ENCODE results near the gene ZNF407. TPM values are rescaled to one million over a fixed set of nuclear protein-coding genes. Genes with fewer than 3 reads are reported as not detected.

The ZNF407 gene
- total RNA-seq, 1 experiment from 2014 or later, result 5.7 TPM

DNA sequence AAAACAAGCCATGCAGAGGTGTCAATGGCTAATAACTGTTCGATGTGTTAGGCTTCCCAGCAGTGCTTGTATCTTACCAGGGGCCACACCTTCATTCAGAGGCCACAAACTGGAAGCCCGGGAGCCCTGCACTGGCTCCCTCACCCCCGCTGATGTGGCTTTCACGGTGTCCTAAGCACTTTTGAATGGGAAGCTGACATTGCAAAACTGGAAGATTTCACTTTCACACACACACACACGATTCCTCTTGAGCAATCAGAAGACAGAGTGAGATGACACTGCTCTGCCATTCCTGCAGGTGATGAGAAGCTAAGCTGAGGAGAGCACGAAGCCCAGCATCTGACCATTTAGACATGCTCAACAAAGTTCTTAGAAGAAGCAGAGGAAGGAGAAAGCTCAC lies 8.6 kb upstream of the ZNF407 start:
- DNase-seq (ENCODE audit: low spot score), result no peak

- no peak for DNase-seq (ENCODE audit: low spot score)
Observed at GRCh38 chr18:74589811-74590210, 7.9 kb upstream of the ZNF407 start.

DNA sequence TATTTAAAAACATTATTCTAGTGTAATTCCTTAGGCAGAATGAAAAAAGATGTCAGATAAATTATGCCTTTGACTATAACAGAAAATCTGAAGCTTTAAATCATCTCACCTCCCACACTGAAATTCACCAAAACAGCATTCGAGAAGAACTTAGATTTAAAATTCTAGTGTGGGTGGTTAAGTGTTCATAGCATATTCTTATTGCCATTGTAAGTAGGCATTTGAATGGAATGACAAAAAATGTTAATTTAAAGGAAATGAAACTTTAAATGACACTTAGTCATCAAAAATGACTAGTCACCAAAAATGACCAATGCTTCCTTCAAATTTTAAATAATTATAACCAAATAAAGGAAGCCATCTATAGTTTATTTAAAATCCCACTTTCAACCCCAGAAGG lies 7.0 kb upstream of the ZNF407 start:
- DNase-seq (ENCODE audit: low spot score), result no peak

GRCh38 chr18:74595431-74595830 lies 2.2 kb upstream of the ZNF407 start:
- no peak for DNase-seq (ENCODE audit: low spot score)

DNA sequence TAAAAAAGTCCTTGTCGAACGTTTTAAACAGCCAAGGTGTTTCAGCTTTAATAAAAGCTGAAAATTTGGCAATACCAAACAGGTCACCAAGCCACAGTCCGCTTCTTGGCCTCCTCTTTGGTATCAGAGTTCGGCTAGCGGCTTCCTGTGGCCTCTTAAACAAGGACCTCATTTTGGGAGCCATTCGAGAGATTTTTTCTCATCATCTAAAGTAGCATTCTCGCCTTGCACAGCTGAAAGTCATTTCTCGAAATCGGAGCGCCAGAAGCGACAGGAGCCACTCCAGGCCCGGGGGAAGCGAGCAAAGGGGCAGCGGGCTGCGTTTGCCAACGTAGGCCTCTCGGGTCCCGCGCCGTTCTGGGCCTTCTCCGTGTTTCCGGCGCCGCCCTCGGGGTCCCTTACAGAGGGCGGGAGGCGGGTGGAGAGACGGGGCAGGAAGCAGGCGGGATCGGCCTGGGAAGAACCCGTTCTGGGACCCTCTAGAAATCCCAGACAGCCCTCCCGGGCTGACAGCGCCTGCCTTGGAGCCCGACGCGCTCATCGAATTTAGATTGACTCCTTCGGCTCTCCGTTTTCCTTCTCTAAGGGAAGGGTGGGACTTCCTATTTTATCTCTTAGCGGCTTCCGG lies 522 bp upstream of the ZNF407 start:
- DNase-seq (ENCODE audit: low spot score), result no peak

DNA sequence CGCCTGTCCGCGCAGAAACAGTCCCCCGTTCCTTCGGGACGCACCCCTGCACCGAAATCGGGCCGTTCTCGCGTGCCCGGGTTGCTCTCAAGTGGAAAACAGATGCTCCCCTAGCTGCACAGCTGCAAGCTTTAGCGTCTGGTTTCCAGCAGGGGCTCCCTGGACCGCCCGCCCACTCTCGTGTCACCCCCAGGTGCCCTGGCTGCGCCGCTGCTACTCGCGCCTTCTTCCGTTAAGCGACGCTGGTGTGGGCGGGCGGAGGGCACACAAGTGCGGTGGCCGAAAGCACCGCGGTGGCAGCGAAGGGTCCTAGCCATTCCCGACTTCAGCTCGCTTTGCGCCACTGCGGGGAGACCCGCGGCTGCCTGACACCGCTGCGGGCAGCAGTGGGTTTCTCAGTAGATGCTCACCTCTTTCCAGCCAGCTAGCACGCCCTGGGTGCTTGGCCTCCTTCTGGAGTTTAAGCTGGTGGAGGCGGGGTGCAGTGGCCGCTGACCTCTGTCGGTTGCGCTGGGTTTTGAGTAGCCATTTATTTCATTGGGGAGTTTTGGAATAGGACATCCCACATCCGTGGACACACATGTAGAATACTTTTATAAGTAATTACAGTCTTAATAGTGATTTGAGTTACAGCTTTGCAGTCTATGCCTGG lies 806 bp downstream of the ZNF407 start:
- DNase-seq (ENCODE audit: low spot score), result peak; percentile 4

DNA sequence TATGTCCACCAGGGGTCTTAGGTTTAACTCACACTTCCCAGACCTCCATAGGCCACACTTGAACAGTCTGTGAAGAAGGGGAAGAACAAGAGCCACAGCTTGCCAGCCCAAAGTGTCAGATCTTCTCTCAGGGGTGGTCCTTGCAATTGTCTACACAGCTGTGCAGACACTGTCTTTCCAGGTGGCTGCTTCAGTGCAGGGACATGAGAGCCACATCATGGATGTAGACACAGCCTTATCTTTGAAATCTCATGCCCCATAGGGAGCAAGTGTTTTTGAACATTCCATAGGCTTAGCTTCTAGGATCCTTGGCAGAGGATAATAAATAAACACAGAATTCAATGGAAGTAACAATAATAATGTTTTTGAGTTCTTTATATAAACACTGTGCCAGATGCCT lies 6.7 kb downstream of the ZNF407 start:
- DNase-seq (ENCODE audit: low spot score), result no peak

DNA sequence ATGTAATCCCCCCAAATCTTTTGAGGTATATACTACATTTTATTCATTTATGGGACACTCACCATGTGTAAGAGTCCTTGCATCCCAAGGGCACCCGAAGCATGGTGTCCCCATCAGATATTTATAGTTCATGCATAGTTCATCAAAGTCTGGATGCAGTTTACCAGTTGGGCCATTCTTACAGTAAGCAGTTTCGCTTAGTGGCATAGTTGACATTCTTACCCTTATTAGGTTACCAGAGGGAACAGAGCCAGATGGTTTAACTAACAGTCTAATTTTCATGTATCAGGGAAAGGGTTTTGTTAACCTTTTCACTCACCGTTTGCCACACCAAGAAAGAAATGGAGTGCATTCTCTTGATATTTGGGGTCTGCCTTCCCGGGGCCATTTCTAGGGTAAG lies 7.1 kb downstream of the ZNF407 start:
- DNase-seq (ENCODE audit: low spot score), result no peak

GRCh38 chr18:74608681-74609080 lies 11.0 kb downstream of the ZNF407 start:
- no peak for DNase-seq (ENCODE audit: low spot score)

GRCh38 chr18:74609535-74609934 lies 11.9 kb downstream of the ZNF407 start:
- DNase-seq (ENCODE audit: low spot score), result no peak

- no peak for DNase-seq (ENCODE audit: low spot score)
Observed at GRCh38 chr18:74610051-74610615, 12.5 kb downstream of the ZNF407 start.

DNA sequence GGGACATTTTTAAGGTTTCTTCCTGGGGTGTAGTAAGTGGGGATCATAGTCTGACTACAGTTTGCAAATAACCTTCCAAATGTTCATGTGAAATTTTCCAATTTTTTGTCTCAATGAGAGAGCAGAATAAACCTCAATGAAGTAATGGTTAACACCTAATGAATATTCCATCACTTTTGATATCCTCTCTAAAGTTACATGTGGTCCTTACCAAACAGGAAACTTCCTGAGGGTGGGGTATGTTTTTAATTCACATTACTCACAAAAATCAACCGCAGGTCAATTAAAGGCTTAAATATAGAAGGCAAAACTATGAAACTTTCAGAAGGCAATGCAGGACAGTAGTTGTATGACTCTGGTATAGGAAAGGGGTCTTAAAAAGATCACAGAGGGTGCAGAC lies 13.2 kb downstream of the ZNF407 start:
- no peak for DNase-seq (ENCODE audit: low spot score)

- DNase-seq (ENCODE audit: low spot score), result no peak
Observed at GRCh38 chr18:74611765-74612164, 14.1 kb downstream of the ZNF407 start.

- no peak for DNase-seq (ENCODE audit: low spot score)
Observed at GRCh38 chr18:74613381-74613780, 15.7 kb downstream of the ZNF407 start.

DNA sequence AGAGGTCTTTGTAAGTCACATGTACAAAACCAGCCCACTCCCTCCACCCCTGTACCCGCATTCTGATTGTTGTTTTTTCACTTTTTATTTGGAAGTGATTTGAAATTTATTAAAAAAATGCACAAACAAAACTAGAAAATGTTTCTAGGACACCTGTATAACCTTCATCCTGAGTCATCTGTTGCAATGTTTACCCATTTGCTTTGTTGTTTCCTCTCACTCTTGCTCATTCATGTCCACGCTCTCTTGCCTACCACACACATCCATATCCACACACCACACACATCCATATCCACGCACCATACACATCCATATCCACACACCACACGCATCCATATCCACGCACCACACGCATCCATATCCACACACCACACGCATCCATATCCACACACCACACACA lies 18.8 kb downstream of the ZNF407 start:
- DNase-seq (ENCODE audit: low spot score), result no peak

DNA sequence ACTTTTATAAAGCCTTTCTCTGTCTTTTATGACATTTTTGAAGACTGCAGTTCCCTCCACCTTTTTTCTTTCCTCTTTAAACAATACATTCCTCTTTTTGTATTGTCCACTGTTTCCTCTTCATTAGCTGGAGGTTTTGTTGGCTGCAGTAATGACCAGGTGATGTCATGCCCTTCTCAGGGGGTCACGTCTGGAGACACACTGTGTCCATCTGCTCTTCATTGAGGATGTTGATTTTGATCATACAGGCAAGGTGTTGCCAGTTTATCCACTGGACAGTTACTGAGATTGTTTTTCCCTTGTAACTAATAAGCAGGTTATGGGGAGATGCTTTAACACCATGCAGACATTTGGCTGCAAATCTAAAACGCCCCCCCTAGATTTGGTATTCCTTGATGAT lies 19.8 kb downstream of the ZNF407 start:
- no peak for DNase-seq (ENCODE audit: low spot score)

DNA sequence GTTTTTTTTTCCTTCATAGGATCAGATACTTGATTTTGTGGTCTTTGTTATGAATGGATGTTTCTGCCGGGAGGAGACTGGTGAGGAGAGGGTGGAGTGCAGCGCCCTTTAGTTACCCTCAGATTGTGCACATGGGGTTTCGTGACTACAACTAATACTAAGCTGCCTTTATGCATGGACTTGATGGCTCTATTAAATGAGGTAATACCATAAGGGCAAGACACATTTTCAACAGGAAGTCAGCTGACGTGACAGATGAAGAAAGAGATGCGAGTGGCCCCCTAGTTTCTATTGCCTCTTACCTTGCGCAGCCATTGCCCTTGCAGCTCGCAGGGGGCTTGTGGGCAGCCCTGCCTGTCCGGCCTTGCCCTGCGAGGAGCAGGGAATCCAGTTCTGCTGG lies 24.4 kb downstream of the ZNF407 start:
- DNase-seq (ENCODE audit: low spot score), result no peak

GRCh38 chr18:74623047-74623816 lies 25.6 kb downstream of the ZNF407 start:
- DNase-seq (ENCODE audit: low spot score), result no peak

GRCh38 chr18:74624466-74624865 lies 26.8 kb downstream of the ZNF407 start:
- DNase-seq (ENCODE audit: low spot score), result no peak

- no peak for DNase-seq (ENCODE audit: low spot score)
Observed at GRCh38 chr18:74625157-74625556, 27.5 kb downstream of the ZNF407 start.

GRCh38 chr18:74626049-74626874 lies 28.6 kb downstream of the ZNF407 start:
- DNase-seq (ENCODE audit: low spot score), result no peak

DNA sequence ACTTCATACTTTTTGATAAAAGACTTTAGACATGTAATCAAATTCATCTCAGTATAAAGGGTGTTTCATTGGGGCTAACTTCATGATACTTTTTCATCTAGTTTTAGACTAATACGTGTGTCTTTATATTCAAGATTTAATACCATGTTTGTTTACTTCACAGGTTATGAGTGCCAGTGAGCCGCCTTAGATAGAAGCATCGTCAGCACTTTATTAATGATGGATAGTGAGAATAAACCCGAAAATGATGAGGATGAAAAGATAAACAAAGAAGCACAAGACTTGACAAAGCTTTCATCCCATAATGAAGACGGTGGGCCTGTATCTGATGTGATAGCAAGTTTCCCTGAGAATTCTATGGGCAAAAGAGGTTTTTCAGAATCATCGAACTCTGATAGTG lies 33.1 kb downstream of the ZNF407 start:
- DNase-seq (ENCODE audit: low spot score), result no peak
